ENCODE measurements around the gene INTS12.

- TF ChIP-seq CTCF (conservative IDR thresholded peaks at IDR 0.05; ENCODE audit: low read length) (no peak), EZH2phosphoT487 (IDR thresholded peaks at IDR 0.05; ENCODE audit: borderline replicate concordance, low read depth, low read length) (no peak)
Measured at GRCh38 chr4:105677709-105678108, 30.8 kb downstream of the INTS12 start.

Measured in OCI-LY7 (cell line).